ENCODE results near the gene FAM229A. TPM values are rescaled to one million over a fixed set of nuclear protein-coding genes. Genes with fewer than 3 reads are reported as not detected.

The FAM229A gene
- total RNA-seq, 1 experiment from 2014 or later, result 9.4 TPM

- Mint-ChIP-seq H3K4me1 (no peaks in the 10 kb centered on the region), H3K36me3 (peaks cover 38% of the 10 kb centered on the region)
- CTCF ChIA-PET, result interaction anchor here (0.7 to 1.0 kb wide), 2 partner anchors 27 to 134 kb away, joined by 3 to 5 read pairs; no protein-coding TSS in a partner anchor
Observed at GRCh38 chr1:32386676-32387392, 24.5 kb upstream of the FAM229A start.

More at GRCh38 chr1:32386676-32387392, 24.5 kb upstream of the FAM229A start:
- DNase-seq (ENCODE audit: low spot score) (no peak), ATAC-seq (no peak)
- TF ChIP-seq AFF4 (CRISPR knock-in tag; IDR thresholded peaks at IDR 0.05; ENCODE audit: borderline replicate concordance), result no peak
- no peak for TF ChIP-seq NFE2L1 (CRISPR knock-in tag; IDR thresholded peaks at IDR 0.05)
- TF ChIP-seq GTF2I (CRISPR knock-in tag; conservative IDR thresholded peaks at IDR 0.05), result no peak
- no peak for TF ChIP-seq FOXP1 (CRISPR knock-in tag; IDR thresholded peaks at IDR 0.05; ENCODE audit: borderline replicate concordance)
- no peak for TF ChIP-seq NR1H2 (CRISPR knock-in tag; IDR thresholded peaks at IDR 0.05)
- TF ChIP-seq ATF1 (CRISPR knock-in tag; IDR thresholded peaks at IDR 0.05), result no peak
- no peak for TF ChIP-seq SMAD4 (CRISPR knock-in tag; IDR thresholded peaks at IDR 0.05)
- no peak for TF ChIP-seq CREM (CRISPR knock-in tag; IDR thresholded peaks at IDR 0.05)
- TF ChIP-seq TEAD4 (CRISPR knock-in tag; IDR thresholded peaks at IDR 0.05), result no peak
- TF ChIP-seq ZNF423 (CRISPR knock-in tag; IDR thresholded peaks at IDR 0.05), result no peak
- TF ChIP-seq TP53 (CRISPR knock-in tag; IDR thresholded peaks at IDR 0.05), result no peak
- TF ChIP-seq ZNF232 (CRISPR knock-in tag; IDR thresholded peaks at IDR 0.05), result no peak
- TF ChIP-seq ZNF532 (CRISPR knock-in tag; IDR thresholded peaks at IDR 0.05; ENCODE audit: borderline replicate concordance), result no peak
- TF ChIP-seq, protein P1, sequence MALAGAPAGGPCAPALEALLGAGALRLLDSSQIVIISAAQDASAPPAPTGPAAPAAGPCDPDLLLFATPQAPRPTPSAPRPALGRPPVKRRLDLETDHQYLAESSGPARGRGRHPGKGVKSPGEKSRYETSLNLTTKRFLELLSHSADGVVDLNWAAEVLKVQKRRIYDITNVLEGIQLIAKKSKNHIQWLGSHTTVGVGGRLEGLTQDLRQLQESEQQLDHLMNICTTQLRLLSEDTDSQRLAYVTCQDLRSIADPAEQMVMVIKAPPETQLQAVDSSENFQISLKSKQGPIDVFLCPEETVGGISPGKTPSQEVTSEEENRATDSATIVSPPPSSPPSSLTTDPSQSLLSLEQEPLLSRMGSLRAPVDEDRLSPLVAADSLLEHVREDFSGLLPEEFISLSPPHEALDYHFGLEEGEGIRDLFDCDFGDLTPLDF (CRISPR knock-in tag; IDR thresholded peaks at IDR 0.05), result no peak
- TF ChIP-seq IRF1 (CRISPR knock-in tag; IDR thresholded peaks at IDR 0.05), result no peak
- no peak for TF ChIP-seq ZNF416 (CRISPR knock-in tag; IDR thresholded peaks at IDR 0.05)
- no peak for TF ChIP-seq ZNF396 (CRISPR knock-in tag; IDR thresholded peaks at IDR 0.05; ENCODE audit: borderline replicate concordance)
- no peak for TF ChIP-seq NR2C2 (CRISPR knock-in tag; IDR thresholded peaks at IDR 0.05)
- POLR2A ChIA-PET, result no interaction called here
- no peak overlapping the region for H3K4me3 Mint-ChIP-seq
- no peak overlapping the region for H3K27ac Mint-ChIP-seq
- H3K9me3 Mint-ChIP-seq, result peaks cover 3% of the 10 kb centered on the region; the same call in 1 of the 2 replicates
- no peaks in the 10 kb centered on the region for H3K27me3 Mint-ChIP-seq (ENCODE audit: low read depth)
